ENCODE measurements around the gene LDLRAD4.
"Not testable (repeated sequence)": the region's sequence is repeated elsewhere in the genome, so short reads cannot be mapped to it uniquely, and the experiment has no call there.

LDLRAD4 gene

DNA sequence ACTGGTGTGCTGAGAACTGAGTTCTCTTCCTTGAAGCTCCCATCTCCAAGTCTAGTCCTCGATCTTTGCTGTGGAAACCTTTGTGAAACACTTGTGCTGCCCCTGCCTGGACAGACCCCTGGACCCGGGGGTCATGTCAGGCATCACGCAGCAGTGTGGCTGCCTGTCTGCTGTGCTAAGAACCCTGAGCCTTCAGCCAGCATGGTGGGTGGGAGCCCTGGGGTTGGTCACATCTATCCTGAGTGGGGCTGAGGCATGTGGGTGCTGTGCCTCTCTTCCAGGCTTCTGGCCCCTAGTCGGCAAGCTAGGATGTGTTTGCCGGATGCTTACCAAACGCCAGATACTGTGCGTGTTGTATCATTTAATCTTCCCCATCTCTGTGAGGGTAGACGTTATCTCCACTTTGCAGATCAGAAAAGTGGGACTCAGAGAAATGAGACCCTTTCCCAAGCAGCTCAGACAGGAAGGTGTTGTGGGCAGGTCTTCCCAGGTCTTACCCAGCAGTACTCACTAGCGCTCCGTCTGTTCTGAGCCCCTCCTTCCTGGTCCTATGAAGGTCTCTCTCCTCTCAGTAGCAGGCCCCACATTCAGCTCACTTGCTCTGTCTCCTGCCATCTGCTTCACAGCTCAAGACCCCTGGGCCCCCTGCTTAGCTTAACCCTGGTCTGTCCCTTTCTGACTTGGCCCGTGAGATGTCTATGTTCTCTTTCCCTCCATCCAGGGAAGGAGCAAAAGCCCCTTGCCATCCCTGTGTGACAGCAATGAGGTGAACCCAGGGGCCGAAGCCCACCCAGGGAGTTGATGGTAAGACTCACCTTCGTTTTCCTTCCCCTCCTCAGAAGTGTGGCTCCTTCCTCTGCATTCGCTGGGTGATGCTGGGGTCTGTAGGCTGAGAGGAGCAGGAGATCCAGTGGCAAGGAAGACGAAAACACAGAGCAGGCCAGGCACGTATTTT lies 265.0 kb downstream of the LDLRAD4 start:
- no peak overlapping the region for H3K27ac ChIP-seq (ENCODE audit: low read length)
- no peak overlapping the region for H3K4me3 ChIP-seq (ENCODE audit: low read length)
- no peaks in the 10 kb centered on the region; the same call in 1 of the 2 replicates for H3K9me3 ChIP-seq (ENCODE audit: insufficient read depth, low read depth, low read length)
- peaks cover 6% of the 10 kb centered on the region; the same call in 1 of the 2 replicates for H3K4me1 ChIP-seq (ENCODE audit: insufficient read depth, low read length)
- peaks cover 5% of the 10 kb centered on the region; the same call in 1 of the 2 replicates for H3K27me3 ChIP-seq (ENCODE audit: insufficient read depth, low read length)
- no peaks in the 10 kb centered on the region for H3K36me3 ChIP-seq (ENCODE audit: insufficient read depth, low read depth, low read length)
- no peak overlapping the region for H3K9ac ChIP-seq (ENCODE audit: low read depth, low read length)

DNA sequence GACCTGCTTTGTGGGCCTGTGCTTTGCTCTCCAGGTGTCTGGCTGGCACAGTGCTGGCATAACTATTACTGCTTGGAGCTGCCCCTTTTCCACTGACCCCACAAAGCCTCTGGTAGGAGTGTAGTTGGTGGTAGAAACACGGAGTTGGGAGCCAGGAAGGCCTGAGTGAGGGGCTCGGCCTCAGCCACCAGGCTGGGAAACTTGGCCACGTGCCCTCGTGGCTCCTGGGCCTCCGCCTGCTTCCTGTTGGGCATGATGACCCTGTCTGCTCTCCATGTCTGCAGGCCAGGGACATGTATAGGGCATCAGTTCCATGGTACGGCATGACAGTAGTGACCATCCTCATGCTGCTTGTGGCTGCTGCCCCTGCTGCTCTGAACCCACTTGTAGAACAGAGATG lies 266.6 kb downstream of the LDLRAD4 start:
- no peak overlapping the region for H3K4me3 ChIP-seq (ENCODE audit: low read length)
- no peaks in the 10 kb centered on the region for H3K9me3 ChIP-seq (ENCODE audit: insufficient read depth, low read depth, low read length)
- H3K4me1 ChIP-seq (ENCODE audit: insufficient read depth, low read length): peaks cover 6% of the 10 kb centered on the region; the same call in 1 of the 2 replicates
- peaks cover 5% of the 10 kb centered on the region; the same call in 1 of the 2 replicates for H3K27me3 ChIP-seq (ENCODE audit: insufficient read depth, low read length)
- no peak overlapping the region for H3K9ac ChIP-seq (ENCODE audit: low read depth, low read length)
- H3K27ac ChIP-seq (ENCODE audit: low read length): no peak overlapping the region
- no peaks in the 10 kb centered on the region for H3K36me3 ChIP-seq (ENCODE audit: insufficient read depth, low read depth, low read length)

DNA sequence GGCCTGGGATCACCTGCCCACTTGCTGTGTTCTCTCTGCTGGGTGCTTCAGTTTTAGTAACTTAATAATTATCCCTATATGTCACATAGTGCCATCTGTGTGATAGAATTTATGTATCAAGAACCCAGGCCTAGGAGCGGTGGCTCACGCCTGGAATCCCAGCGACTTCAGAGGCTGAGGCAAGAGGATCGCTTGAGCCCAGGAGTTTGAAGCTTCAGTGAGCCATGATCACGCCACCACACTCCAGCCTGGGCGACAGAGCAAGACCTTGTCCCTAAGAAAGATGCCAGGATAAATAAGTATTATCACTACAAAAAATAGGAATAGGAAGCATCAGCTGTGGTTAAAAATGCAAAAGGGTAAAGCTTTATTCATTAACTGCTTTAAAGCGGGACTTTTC lies 267.0 kb downstream of the LDLRAD4 start:
- Histone ChIP-seq H3K4me1 (ENCODE audit: insufficient read depth, low read length) (peaks cover 6% of the 10 kb centered on the region; the same call in 1 of the 2 replicates), H3K27ac (ENCODE audit: low read length) (no peak overlapping the region)

DNA sequence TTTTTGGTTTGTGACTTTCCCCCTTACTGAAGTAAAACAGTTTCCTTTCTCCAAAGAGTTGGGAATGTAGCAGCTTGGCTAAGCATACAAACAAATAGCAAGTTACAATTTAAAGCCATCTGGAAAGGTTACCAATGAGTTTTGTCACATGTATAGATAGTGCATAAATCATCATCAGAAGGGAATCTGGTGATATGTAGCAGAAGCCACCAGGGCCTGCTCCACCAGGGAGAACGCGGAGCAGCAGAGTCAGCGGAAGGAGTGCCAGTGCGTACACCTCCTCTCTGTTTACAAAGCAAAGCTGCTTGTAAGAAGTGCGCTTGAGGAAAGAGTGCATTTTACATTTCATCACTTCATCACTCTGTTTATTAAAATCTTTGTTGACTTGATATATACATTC lies 267.7 kb downstream of the LDLRAD4 start:
- Histone ChIP-seq H3K27ac (ENCODE audit: low read length) (no peak overlapping the region), H3K4me3 (ENCODE audit: low read length) (no peak overlapping the region), H3K27me3 (ENCODE audit: insufficient read depth, low read length) (peaks cover 5% of the 10 kb centered on the region; the same call in 1 of the 2 replicates), H3K4me1 (ENCODE audit: insufficient read depth, low read length) (peaks cover 6% of the 10 kb centered on the region; the same call in 1 of the 2 replicates), H3K9ac (ENCODE audit: low read depth, low read length) (no peak overlapping the region), H3K9me3 (ENCODE audit: insufficient read depth, low read depth, low read length) (no peaks in the 10 kb centered on the region), H3K36me3 (ENCODE audit: insufficient read depth, low read depth, low read length) (no peaks in the 10 kb centered on the region)

More for the DNA sequence above, 267.0 kb downstream of the LDLRAD4 start:
- no peaks in the 10 kb centered on the region for H3K9me3 ChIP-seq (ENCODE audit: insufficient read depth, low read depth, low read length)
- H3K9ac ChIP-seq (ENCODE audit: low read depth, low read length): no peak overlapping the region
- peaks cover 5% of the 10 kb centered on the region; the same call in 1 of the 2 replicates for H3K27me3 ChIP-seq (ENCODE audit: insufficient read depth, low read length)
- no peaks in the 10 kb centered on the region for H3K36me3 ChIP-seq (ENCODE audit: insufficient read depth, low read depth, low read length)
- H3K4me3 ChIP-seq (ENCODE audit: low read length): no peak overlapping the region

DNA sequence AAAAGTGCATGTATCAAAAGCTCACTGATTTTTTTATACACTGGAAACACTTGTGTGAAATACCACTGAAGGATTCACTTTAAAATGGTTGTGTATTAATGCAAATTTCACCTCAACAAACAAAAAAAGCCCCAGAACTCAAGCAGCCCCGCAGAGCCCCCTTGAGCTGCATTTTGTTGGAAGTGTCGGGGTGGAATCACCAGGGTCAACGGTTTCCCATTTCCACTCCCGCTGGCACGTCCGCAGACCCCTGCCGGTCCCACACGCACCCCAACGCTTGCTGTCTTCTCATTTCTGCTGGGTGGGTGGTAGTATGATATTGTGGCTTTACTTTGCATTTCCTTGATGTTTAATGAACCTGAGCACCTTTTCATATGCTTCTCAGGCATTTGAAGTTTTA lies 268.1 kb downstream of the LDLRAD4 start:
- peaks cover 5% of the 10 kb centered on the region; the same call in 1 of the 2 replicates for H3K27me3 ChIP-seq (ENCODE audit: insufficient read depth, low read length)

DNA sequence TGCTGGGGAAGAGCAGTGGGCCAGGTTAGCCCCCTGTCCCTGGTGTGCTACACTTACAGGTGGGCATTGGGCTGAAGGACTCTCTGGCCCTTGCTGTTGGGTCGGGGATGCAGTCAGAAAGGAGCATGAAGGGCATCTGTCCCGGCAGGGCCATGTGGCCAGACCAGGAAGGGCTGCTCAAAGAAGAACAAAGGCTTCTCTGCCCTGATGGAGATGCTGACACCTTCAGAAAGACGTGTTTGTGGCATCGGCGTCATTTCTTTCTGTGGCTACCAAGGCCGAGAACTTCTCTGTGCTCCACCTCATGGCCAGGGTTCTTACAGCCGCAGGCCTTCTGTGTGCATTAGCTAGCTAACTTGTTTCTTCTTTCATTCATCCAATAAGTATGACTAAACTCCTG lies 268.7 kb downstream of the LDLRAD4 start:
- no peak overlapping the region for H3K9ac ChIP-seq (ENCODE audit: low read depth, low read length)
- H3K36me3 ChIP-seq (ENCODE audit: insufficient read depth, low read depth, low read length): no peaks in the 10 kb centered on the region

More for the DNA sequence above, 268.1 kb downstream of the LDLRAD4 start:
- H3K27ac ChIP-seq (ENCODE audit: low read length): no peak overlapping the region
- H3K4me1 ChIP-seq (ENCODE audit: insufficient read depth, low read length): peaks cover 6% of the 10 kb centered on the region; the same call in 1 of the 2 replicates
- no peak overlapping the region for H3K9ac ChIP-seq (ENCODE audit: low read depth, low read length)
- H3K4me3 ChIP-seq (ENCODE audit: low read length): no peak overlapping the region
- no peaks in the 10 kb centered on the region for H3K9me3 ChIP-seq (ENCODE audit: insufficient read depth, low read depth, low read length)
- H3K36me3 ChIP-seq (ENCODE audit: insufficient read depth, low read depth, low read length): no peaks in the 10 kb centered on the region

DNA sequence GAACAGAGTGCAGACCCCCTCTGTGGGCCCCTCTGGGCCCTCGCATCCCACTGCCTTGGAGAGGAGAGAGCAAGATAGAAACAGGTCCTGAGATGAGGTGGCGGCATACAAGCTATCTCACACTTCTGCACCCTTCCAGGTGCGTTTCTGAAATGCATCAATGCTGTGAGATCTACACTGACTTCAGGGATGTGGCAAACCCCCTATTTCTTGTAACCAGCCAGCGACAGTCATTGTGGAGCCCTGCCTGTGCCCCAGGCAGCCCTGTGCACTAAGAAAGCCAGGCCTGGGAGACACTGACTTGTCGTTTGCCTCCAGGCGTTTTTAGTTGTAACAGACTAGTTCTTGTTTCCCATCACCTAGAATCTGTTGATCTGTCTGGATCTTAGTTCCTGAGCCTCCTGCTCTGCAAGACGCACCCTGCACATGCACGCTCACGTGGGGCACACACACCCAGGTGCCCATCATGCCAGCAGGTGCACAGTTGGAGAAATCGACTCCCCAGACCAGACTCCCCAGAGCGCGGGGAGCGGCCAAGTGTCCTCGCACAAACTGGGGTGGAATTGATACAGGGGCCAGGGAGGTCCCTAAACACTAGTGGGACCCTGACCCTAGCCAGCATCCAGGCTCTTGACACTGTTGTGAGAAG lies 269.8 kb downstream of the LDLRAD4 start:
- Histone ChIP-seq H3K27me3 (ENCODE audit: insufficient read depth, low read length) (peaks cover 5% of the 10 kb centered on the region; the same call in 1 of the 2 replicates), H3K27ac (ENCODE audit: low read length) (no peak overlapping the region), H3K36me3 (ENCODE audit: insufficient read depth, low read depth, low read length) (no peaks in the 10 kb centered on the region), H3K9me3 (ENCODE audit: insufficient read depth, low read depth, low read length) (no peaks in the 10 kb centered on the region), H3K4me3 (ENCODE audit: low read length) (no peak overlapping the region), H3K4me1 (ENCODE audit: insufficient read depth, low read length) (peaks cover 6% of the 10 kb centered on the region; the same call in 1 of the 2 replicates), H3K9ac (ENCODE audit: low read depth, low read length) (no peak overlapping the region)

More for the DNA sequence above, 268.7 kb downstream of the LDLRAD4 start:
- Histone ChIP-seq H3K4me3 (ENCODE audit: low read length) (no peak overlapping the region), H3K27ac (ENCODE audit: low read length) (no peak overlapping the region), H3K27me3 (ENCODE audit: insufficient read depth, low read length) (peaks cover 5% of the 10 kb centered on the region; the same call in 1 of the 2 replicates), H3K4me1 (ENCODE audit: insufficient read depth, low read length) (peaks cover 6% of the 10 kb centered on the region; the same call in 1 of the 2 replicates), H3K9me3 (ENCODE audit: insufficient read depth, low read depth, low read length) (no peaks in the 10 kb centered on the region)

DNA sequence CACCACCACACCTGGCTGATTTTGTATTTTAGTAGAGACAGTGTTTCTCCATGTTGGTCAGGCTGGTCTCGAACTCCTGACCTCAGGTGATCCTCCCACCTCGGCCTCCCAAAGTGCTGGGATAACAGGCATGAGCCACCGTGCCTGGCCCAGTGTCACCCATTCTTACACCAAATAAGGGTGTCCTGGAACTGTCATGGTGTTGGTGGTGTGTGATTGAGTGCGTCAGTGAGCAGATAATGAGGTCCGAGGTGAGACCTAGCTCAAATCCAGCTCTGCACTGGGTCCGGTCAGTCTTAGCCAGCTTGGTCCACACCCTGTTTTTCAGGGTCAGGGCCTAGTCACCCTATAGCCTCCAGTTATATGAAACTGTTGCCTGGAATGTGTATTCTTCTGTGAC lies 270.7 kb downstream of the LDLRAD4 start:
- not testable (repeated sequence) for H3K27me3 ChIP-seq (ENCODE audit: insufficient read depth, low read length); H3K9me3 ChIP-seq (ENCODE audit: insufficient read depth, low read depth, low read length); H3K36me3 ChIP-seq (ENCODE audit: insufficient read depth, low read depth, low read length); H3K4me3 ChIP-seq (ENCODE audit: low read length); H3K9ac ChIP-seq (ENCODE audit: low read depth, low read length); H3K27ac ChIP-seq (ENCODE audit: low read length); H3K4me1 ChIP-seq (ENCODE audit: insufficient read depth, low read length)

DNA sequence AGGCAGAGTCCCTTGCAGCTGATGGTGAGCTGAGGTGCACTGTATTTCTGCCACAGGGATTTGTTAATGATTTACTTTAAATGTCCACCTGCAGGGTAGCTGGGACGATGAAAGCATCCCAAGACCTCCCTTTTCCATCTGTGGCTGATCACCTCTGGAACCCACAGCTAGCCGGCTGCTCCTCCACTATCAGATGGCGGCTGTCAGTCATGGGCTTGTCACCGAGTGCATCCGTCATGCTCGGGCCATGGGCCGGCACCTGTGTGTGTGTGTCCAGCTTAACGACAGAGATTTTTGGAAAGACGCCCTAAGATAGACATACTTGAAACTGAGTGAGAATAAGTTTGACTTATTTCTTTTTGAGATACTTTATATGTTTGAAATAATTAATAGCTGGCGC lies 272.6 kb downstream of the LDLRAD4 start:
- H3K36me3 ChIP-seq (ENCODE audit: insufficient read depth, low read depth, low read length): no peaks in the 10 kb centered on the region
- H3K4me1 ChIP-seq (ENCODE audit: insufficient read depth, low read length): peaks cover 6% of the 10 kb centered on the region; the same call in 1 of the 2 replicates
- no peak overlapping the region for H3K9ac ChIP-seq (ENCODE audit: low read depth, low read length)

DNA sequence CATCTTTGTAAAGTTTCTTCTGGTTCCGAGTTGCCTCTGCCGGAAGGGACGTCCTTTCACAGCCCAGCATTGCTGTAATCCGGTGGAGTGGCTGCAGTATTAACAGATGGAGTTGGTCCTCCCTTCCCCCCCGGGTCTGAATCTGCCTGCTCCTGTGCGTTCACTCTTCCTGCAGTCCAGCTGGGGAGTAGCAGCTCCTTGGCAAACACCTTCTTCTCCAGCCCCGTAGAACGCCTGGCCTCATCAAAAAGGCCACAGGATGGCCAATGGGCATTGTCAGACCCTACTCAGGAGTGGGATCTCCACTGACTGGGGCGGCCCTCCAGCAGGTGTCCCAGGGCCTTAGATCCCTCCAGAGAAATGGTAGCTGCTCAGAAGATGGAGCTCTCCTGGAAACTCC lies 273.8 kb downstream of the LDLRAD4 start:
- H3K9me3 ChIP-seq (ENCODE audit: insufficient read depth, low read depth, low read length): no peaks in the 10 kb centered on the region
- H3K27ac ChIP-seq (ENCODE audit: low read length): no peak overlapping the region
- no peak overlapping the region for H3K9ac ChIP-seq (ENCODE audit: low read depth, low read length)
- no peaks in the 10 kb centered on the region for H3K36me3 ChIP-seq (ENCODE audit: insufficient read depth, low read depth, low read length)
- no peaks in the 10 kb centered on the region; the same call in 1 of the 2 replicates for H3K4me1 ChIP-seq (ENCODE audit: insufficient read depth, low read length)
- H3K27me3 ChIP-seq (ENCODE audit: insufficient read depth, low read length): no peaks in the 10 kb centered on the region
- H3K4me3 ChIP-seq (ENCODE audit: low read length): no peak overlapping the region

More for the DNA sequence above, 272.6 kb downstream of the LDLRAD4 start:
- H3K27ac ChIP-seq (ENCODE audit: low read length): no peak overlapping the region
- peaks cover 2% of the 10 kb centered on the region; the same call in 1 of the 2 replicates for H3K27me3 ChIP-seq (ENCODE audit: insufficient read depth, low read length)
- no peak overlapping the region for H3K4me3 ChIP-seq (ENCODE audit: low read length)
- no peaks in the 10 kb centered on the region for H3K9me3 ChIP-seq (ENCODE audit: insufficient read depth, low read depth, low read length)

DNA sequence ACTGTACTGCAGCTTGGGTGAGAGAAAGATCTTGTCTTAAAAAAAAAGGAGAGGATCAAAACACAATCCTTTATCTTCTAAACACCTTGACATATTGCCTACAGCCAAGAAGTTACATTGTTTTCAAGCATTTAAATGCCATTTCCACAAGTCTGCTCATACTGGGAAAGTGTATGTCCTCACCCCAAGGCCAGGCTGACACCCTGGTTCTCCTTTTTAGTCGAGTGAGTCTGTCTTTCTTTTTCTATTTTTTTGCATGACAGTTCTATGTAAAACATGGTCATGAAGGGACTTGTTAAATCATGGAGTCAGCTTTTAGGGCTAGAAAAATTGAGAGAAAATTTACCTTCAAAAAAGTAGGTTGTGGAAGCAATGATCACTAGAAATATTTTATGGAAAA lies 274.5 kb downstream of the LDLRAD4 start:
- Histone ChIP-seq H3K36me3 (ENCODE audit: insufficient read depth, low read depth, low read length) (no peaks in the 10 kb centered on the region), H3K4me1 (ENCODE audit: insufficient read depth, low read length) (no peaks in the 10 kb centered on the region; the same call in 1 of the 2 replicates), H3K27ac (ENCODE audit: low read length) (no peak overlapping the region), H3K9ac (ENCODE audit: low read depth, low read length) (no peak overlapping the region), H3K27me3 (ENCODE audit: insufficient read depth, low read length) (no peaks in the 10 kb centered on the region), H3K9me3 (ENCODE audit: insufficient read depth, low read depth, low read length) (peaks cover under 1% of the 10 kb centered on the region), H3K4me3 (ENCODE audit: low read length) (no peak overlapping the region)

Data from iPS-20b (cell line).